Measurements from ENCODE around the gene RASAL2. TPM values are rescaled to one million over a fixed set of nuclear protein-coding genes. Genes with fewer than 3 reads are reported as not detected.

The RASAL2 gene
- total RNA-seq, 1 experiment from 2014 or later: 16.6 TPM

GRCh38 chr1:178254433-178254832, 160.5 kb downstream of the RASAL2 start:
- no peak for DNase-seq (ENCODE audit: low spot score)
- in situ Hi-C loops (cut with HindIII; ENCODE audit: low sequenced_read_pairs): no loop called here

DNA sequence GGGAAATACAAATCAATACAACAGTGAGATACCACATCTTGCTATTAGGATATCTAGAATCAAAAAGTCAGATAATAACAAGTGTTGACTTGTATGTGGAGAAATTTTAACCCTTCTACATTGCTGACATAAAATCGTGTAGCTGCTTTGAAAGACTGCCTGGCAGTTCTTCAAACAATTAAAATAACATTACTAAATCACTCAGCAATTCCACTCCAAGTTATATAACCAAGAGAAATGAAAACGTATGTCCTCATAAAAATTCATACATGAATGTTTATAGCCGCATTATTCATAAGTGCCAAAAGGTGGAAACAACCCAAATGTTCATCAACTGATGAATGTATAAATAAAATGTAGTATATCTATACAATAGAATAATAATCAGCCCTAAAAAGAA, 164.6 kb downstream of the RASAL2 start:
- in situ Hi-C loops (cut with HindIII; ENCODE audit: low sequenced_read_pairs): no loop called here
- DNase-seq (ENCODE audit: low spot score): no peak

GRCh38 chr1:178262120-178262500, 168.2 kb downstream of the RASAL2 start:
- in situ Hi-C loops (cut with HindIII; ENCODE audit: low sequenced_read_pairs): no loop called here
- DNase-seq (ENCODE audit: low spot score): no peak

GRCh38 chr1:178263341-178263740, 169.4 kb downstream of the RASAL2 start:
- in situ Hi-C loops (cut with HindIII; ENCODE audit: low sequenced_read_pairs): no loop called here
- DNase-seq (ENCODE audit: low spot score): no peak

DNA sequence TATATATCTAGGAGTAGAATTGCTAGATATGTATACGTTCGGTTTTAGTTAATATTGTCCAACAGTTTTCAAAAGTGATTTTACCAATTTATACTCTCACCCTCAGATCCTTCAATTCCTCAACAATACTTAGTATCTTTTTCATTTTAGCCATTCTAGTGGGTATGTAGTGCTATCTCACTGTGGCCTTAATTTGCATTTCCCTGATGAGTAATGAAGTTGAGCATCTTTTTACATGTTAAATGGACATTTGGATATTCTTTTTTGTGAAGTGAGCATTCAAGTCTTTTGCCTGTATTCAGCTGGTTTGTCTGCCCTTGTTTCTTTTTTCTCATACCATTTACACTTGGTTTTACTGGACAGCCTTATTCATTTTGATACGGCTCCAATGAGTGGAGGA, 172.2 kb downstream of the RASAL2 start:
- in situ Hi-C loops (cut with HindIII; ENCODE audit: low sequenced_read_pairs): no loop called here
- no peak for DNase-seq (ENCODE audit: low spot score)

DNA sequence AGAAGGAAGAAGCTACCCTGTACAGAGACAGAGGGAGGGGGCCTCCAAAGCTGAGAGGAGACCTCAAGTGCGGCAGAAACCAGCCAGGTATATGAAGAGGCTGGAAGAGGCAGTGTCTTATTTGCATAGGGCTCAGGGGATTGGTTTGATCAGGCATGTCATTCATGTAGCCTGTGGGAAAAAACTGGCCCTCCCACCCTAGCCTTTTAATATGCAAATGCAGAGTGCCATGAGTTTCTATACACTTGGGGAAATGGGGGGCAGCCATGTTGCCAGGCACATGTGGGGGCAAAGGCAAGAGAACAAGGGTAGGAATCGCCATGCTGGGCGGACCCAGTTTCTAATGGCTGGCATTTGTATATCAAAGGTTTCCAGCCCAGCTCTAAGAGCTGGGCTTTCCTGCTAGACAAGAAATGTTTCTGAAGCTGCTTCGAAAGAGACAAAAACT, 172.7 kb downstream of the RASAL2 start:
- DNase-seq (ENCODE audit: low spot score): no peak
- in situ Hi-C loops (cut with HindIII; ENCODE audit: low sequenced_read_pairs): no loop called here

DNA sequence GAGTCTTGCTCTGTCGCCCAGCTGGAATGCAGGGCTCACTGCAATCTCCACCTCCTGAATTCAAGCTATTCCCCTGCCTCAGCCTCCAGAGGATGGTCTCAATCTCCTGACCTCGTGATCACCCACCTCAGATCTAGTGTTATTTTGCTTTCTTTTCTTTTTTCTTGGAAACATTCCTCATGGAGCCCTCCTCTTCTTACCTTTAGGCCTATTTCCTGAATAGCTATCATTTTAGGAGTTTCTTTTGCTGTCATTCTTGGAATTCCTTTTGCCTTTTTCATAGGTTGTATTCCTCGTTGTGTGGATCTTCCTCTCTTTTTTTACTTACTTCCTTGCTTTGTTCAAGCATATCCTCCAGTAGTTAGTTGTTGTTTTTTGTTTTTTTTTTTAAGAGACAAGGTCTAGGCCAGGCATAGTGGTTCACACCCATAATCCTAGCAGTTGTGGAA, 173.8 kb downstream of the RASAL2 start:
- no peak for DNase-seq (ENCODE audit: low spot score)
- in situ Hi-C loops (cut with HindIII; ENCODE audit: low sequenced_read_pairs): no loop called here

- no peak for DNase-seq (ENCODE audit: low spot score)
- in situ Hi-C loops (cut with HindIII; ENCODE audit: low sequenced_read_pairs): no loop called here
These were observed 177.6 kb downstream of the RASAL2 start for GRCh38 chr1:178271471-178271870.

DNA sequence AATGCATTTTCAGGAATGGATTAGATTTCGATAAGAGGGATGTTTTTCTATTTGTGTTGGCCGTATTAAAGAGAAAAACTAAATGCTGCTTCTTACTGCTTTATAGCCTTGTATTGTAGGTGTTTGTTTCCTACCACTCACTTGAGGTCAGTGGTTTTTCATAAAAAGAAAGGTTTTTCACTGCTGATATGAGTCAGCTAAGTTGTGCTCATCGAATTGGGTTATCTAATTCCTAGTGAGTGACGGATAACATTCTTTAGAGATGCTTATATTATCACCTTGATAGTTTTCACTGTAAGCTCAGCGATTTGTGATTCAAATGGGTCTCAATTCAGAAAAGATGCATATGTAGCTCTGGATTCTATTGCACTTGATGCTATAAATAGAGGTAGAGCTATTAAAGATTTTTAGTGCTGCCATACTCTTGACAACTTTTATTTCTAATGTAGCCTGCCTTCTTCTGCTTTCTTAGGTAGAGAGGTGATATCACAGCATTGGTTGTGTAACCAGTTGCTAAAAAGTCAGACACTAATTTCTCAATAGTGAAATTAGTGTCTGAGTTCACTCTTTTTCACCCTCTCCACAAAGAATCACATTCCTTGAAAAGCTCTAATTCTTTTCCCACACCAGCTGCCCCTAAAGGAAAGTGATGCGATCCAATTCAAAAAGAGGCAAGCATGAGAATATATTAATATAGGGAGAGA, 180.0 kb downstream of the RASAL2 start:
- no peak for DNase-seq (ENCODE audit: low spot score)
- in situ Hi-C loops (cut with HindIII; ENCODE audit: low sequenced_read_pairs): no loop called here

DNA sequence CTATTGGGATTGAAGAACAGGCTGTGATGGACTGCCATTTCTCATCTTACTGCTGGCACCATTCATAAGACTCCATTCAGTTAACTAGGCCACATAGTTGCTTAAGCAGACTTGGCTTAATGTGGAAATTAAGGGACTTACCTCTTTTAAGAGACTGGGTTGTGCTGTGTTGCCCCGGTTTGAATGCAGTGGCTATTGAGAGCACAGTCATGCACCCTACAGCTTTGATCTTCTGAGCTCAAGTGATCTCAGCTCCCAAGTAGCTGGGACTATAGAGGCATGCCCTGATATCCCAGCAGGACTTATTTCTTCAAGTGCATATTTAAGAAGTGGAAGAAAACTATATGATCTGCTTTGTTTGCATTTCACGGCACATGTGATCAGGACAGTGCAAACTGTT, 181.1 kb downstream of the RASAL2 start:
- DNase-seq (ENCODE audit: low spot score): no peak
- in situ Hi-C loops (cut with HindIII; ENCODE audit: low sequenced_read_pairs): no loop called here

- DNase-seq (ENCODE audit: low spot score): no peak
- in situ Hi-C loops (cut with HindIII; ENCODE audit: low sequenced_read_pairs): no loop called here
These were observed 181.6 kb downstream of the RASAL2 start for GRCh38 chr1:178275553-178275952.

- in situ Hi-C loops (cut with HindIII; ENCODE audit: low sequenced_read_pairs): no loop called here
- no peak for DNase-seq (ENCODE audit: low spot score)
These were observed 184.1 kb downstream of the RASAL2 start for GRCh38 chr1:178277793-178278530.

GRCh38 chr1:178278916-178279686, 185.2 kb downstream of the RASAL2 start:
- DNase-seq (ENCODE audit: low spot score): no peak
- in situ Hi-C loops (cut with HindIII; ENCODE audit: low sequenced_read_pairs): no loop called here

- in situ Hi-C loops (cut with HindIII; ENCODE audit: low sequenced_read_pairs): no loop called here
- DNase-seq (ENCODE audit: low spot score): peak; percentile 23
These were observed 189.1 kb downstream of the RASAL2 start for GRCh38 chr1:178282949-178283367.

DNA sequence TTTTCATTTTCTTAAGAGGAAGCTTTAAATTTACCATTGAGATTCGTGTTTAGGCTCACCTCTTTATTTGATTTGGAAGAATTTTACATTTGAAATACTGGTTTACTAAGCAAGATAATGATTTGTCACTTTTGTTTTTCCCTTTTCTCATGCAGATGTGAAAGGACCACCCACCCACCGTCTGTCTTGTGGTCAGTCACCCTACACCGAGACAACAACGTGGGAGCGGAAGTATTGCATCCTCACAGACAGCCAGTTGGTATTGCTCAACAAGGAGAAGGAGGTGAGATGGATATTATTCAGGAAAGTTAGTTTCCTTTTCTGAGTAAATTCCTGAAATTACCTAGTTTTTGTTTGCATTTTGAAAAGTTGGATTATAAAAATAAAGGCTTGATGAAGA, 189.5 kb downstream of the RASAL2 start:
- in situ Hi-C loops (cut with HindIII; ENCODE audit: low sequenced_read_pairs): no loop called here
- no peak for DNase-seq (ENCODE audit: low spot score)

- in situ Hi-C loops (cut with HindIII; ENCODE audit: low sequenced_read_pairs): no loop called here
- no peak for DNase-seq (ENCODE audit: low spot score)
These were observed 190.2 kb downstream of the RASAL2 start for GRCh38 chr1:178284058-178284457.

DNA sequence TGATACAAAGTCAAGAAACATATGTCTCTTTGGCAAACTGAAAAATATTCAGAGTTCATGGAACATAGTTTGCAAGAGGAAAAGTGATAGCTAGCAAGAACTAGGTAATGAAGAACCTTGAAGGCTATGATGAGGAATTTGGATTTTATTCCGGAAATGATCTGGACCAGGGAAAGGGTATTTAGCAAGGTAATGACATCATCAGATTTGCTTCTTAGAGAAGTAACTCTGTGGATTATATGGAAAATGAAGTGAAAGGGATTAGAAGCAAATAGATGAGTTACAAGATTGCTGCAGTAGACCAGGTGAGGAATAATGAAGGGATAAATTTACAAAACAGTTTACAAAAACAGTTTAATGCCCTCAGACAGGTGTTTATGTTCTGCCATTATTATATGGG, 197.3 kb downstream of the RASAL2 start:
- in situ Hi-C loops (cut with HindIII; ENCODE audit: low sequenced_read_pairs): no loop called here
- no peak for DNase-seq (ENCODE audit: low spot score)

GRCh38 chr1:178294654-178295053, 200.8 kb downstream of the RASAL2 start:
- no peak for DNase-seq (ENCODE audit: low spot score)
- in situ Hi-C loops (cut with HindIII; ENCODE audit: low sequenced_read_pairs): no loop called here

DNA sequence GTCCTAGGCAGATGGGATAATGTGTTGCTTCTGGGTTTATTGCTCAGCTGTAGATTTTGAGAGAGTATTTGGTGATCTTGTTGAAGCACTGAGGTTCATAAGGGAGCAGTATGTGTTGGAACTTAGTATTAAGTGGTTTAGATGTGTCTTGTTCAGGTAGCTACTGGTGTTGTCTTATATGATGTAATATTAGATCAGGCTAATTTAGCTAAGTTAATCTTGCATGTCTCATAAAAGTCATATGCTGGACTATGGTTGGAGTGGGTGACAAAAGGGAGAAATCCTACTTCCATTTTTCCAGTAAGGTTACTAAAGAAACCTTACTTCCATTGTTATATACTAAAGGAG, 206.4 kb downstream of the RASAL2 start:
- no peak for DNase-seq (ENCODE audit: low spot score)
- in situ Hi-C loops (cut with HindIII; ENCODE audit: low sequenced_read_pairs): no loop called here

DNA sequence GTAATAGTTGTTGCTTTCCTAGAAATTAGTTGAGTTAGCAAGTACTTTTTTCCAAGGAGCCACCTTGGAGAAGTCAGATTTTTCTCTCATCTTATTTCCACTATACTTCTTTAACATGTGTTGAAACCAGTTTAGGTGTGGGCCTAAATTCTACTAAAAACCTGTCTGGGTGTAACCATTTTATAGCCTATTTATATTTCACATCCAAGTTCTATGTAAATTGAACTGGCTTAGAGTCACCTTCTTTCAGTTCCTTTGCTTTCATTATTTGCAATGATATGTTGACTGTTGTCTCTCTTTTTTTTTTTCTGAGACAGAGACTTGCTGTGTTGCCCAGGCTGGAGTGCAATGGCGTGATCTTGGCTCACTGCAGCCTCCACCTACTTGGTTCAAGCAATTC, 207.2 kb downstream of the RASAL2 start:
- in situ Hi-C loops (cut with HindIII; ENCODE audit: low sequenced_read_pairs): no loop called here
- no peak for DNase-seq (ENCODE audit: low spot score)

Data from G401 (cell line).